Fibroblast of skin of scalp (primary cell): ENCODE data around the gene SUN5.

Experiments
- DNase-seq: peaks from one replicate; pipeline ENCODE4 v3.0.0-alpha.2; 2013

SUN5 gene

GRCh38 chr20:33026779-33027759 lies 22.8 kb upstream of the SUN5 start:
- DNase-seq, result no peak

DNA sequence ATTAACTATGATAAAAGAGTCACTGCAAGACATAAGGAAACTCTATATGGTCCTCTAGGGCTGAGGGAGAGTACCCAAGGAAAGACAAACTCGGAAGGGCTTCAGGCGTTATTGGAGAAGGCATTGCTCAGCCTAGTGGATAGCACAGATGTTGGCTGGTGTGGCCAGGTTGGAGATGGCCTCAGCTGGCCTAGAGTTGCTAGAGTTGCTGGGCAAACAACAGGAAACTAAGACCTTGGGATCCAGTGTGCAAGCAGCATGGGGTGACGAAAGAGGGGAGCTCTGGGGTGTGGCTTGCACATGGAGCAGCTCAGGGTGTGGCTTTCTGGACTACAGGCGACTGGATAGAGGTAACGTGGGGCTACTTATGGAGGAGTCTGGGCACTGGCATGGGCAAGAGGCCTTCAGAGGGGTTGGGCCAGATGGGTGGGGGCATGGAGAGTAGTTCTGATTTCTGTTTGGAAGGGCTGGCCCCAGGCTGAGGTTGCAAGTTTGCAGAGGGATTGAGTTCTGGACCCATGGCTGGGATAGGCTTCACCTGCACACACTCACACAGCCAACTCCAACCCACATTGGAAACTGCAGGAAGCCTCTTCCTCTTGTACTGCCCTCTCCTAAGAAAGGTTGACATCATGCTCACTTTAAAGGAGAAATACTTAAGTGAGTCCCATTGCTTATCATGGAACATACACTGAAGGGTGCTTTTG lies 22.0 kb upstream of the SUN5 start:
- no peak for DNase-seq

DNA sequence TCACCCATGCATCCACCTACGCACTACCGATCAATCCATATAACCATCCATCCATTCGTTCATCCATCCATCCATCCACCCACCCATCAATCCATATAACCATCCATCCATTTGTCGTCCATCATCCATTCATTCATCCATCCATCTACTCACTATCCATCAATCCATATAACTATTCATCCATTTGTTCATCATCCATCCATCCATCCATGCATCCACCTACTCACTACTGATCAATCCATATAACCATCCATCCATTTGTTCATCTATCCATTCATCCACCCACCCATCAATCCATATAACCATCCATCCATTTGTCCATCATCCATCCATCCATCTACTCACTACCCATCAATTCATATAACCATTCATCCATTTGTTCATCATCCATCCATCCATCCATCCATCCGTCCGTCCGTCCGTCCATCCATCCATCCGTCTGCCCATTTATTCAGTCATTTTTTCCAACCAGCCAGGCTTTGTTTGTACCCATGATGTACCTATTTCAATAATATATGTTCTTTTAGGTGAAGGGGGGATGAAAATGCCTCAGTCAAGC lies 21.2 kb upstream of the SUN5 start:
- no peak for DNase-seq

DNA sequence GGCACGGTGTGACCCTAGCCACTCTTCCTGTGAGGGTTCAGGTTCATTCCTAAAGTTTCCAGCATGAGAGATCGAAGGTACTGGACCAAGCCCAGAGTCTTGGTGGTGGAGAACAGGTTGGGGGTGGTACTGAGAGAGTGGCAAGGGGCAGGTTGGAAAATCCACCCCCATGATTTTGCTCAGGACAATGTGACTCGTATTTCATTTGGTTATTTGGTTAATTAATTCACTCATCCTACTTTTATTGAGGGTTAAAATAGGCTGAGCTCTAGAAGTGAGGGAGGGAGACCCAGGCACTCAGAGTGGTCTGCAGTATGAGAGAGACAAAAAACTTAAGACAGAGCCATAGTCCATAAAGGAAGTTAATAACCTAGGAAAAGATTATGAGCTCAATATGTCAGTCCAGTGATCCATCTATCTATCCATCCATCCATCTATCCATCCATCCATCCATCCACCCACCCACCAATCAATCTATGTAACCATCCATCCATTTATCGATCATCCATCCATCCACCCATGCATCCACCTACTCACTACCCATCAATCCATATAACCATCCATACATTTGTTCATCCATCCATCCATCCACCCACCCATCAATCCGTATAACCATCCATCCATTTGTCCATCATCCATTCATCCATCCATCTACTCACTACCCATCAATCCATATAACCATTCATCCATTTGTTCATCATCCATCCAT lies 20.5 kb upstream of the SUN5 start:
- no peak for DNase-seq

GRCh38 chr20:33024243-33024560 lies 20.0 kb upstream of the SUN5 start:
- no peak for DNase-seq

DNA sequence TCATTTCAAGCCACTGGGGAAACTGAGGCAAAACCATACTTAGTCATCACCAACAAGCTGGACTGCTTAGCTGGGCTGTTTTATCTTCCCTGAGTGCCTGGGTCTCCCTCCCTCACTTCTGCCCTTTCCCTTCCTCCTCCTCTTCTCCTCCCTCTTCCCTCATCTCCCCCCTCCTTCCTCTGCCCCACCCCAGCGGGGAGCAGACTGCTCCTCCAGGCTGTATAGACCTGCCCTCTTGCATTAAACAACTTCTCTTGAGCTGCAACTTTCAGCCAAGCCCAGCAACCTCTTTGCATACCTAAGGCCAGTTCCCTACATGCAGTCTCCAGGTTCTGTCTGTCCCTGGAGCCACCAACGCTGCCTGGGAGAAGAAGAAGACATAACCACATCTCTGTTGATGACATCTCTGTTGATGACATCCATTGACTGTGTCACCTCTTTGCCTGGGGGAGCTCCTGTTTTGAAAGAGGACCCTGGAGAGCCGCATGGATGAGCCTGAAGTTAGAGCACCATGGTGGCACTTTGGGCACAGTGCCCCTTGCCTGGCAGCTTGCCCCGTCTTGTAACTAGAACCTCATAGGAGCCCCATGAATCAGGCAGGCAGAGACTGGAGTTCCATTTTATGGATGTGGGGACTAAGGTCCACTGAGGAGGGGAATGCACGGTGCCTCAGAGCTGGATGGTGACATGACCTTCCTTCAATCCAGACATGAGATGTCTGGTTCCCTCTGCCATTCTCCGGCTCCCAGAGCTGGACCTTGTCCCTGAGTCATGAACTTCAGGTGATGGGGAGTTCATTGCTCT lies 19.4 kb upstream of the SUN5 start:
- DNase-seq, result no peak

GRCh38 chr20:33022694-33023438 lies 18.6 kb upstream of the SUN5 start:
- no peak for DNase-seq

- no peak for DNase-seq
These were observed 18.1 kb upstream of the SUN5 start for GRCh38 chr20:33022289-33022688.

- DNase-seq, result no peak
These were observed 17.6 kb upstream of the SUN5 start for GRCh38 chr20:33021879-33022278.

GRCh38 chr20:33020278-33021161 lies 16.3 kb upstream of the SUN5 start:
- no peak for DNase-seq

DNA sequence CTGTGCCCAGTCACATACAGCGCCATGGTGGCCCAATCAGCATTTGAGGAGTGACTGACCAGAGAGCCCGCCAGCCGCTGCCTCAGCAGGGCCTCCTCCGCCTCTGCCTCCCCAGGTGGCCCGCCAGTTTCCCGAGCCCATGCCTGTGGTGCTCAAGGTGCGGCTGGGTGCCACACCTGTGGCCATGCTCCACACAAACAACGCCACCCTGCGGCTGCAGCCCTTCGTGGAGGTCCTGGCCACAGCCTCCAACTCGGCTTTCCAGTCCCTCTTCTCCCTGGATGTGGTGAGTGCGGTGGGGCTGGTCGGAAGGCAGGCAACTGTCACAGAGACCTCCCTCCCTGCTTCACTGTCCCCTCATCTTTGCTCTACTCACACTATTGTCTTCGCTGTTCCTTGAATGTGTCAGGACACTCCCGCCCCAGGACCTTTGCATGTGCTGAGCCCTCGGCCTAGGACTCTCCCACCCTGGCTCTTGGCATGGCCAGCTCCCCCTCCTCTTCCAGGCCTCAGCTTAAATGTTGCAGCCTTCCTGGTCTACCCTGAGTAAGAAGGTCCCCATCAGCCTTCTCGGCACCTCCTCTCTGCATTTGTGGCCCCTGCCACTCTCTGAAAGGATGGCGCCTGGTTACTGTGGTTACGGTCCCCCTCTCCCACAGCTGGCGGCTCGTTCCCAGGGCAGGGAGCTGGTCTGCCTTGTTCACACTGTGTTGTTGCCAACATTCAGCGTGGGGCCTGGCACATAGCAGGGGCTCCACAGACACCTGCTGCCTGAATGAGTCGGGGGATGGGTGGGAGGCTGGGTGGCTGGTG lies 15.4 kb upstream of the SUN5 start:
- no peak for DNase-seq

DNA sequence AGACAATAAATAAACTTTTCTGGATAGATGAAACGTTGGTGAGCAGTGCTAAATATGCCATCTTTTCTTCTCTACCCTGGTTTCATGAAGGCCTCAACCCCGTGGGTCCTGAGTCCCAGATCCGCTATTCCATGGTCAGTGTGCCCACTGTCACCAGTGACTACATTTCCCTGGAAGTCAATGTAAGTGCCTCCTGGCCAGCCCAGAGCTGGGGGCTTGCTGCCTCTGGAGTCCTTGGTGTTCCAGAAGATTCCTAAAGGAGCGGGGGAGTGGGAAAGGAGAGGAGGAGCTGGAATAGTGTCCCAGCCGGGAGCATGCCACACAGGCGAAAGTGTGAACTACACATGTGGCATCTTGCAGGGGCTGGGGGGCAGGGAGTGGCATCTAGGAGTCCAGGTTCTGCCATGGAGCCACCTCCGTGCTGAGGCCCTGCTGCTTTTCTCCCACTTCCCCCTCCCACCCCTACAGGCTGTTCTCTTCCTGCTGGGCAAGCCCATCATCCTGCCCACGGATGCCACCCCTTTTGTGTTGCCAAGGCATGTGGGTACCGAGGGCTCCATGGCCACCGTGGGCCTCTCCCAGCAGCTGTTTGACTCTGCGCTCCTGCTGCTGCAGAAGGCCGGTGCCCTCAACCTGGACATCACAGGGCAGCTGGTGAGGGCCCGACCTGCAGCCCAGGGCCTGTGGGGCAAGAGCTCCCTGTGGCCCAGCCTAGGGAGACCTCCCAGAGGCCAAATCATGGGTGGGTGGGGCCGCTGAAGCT lies 14.1 kb upstream of the SUN5 start:
- no peak for DNase-seq

GRCh38 chr20:33017542-33017941 lies 13.3 kb upstream of the SUN5 start:
- no peak for DNase-seq

DNA sequence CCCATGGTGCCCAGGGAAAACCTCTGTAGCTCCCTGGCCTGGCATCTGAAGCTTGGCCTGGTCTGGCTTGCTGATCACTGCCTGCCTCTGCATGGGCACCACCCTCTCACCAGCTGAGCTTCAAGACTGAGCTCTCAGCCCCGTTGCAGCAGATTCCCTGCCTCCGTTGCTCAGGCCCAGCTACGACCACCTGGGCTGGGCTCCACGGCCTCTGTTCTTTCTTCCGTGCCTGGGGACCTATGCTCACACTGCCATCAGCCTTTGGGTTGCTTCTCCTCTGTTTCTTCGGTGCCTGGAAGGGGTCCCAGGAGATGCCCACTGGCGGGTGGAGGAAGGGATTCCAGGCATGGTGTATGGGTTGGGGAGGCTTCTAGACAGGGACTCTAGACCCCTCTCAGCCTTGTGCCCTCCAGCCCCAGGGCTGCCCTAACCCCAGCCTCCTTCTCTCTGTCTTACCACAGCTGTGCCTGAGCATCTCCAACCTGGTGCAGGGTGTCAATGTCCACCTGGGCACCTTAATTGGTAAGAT lies 12.4 kb upstream of the SUN5 start:
- DNase-seq, result no peak

GRCh38 chr20:33015700-33016580 lies 11.7 kb upstream of the SUN5 start:
- no peak for DNase-seq

- no peak for DNase-seq
These were observed 10.9 kb upstream of the SUN5 start for GRCh38 chr20:33015114-33015484.

- no peak for DNase-seq
These were observed 10.3 kb upstream of the SUN5 start for GRCh38 chr20:33014336-33015113.
